Trophoblast cell (in vitro differentiated cells and primary cell): ENCODE results near the gene TPD52L1.

Source experiments
- DNase-seq, 2 donors: peaks; one replicate each; pipeline ENCODE4 v3.0.0-alpha.2; 2016
- H2AFZ ChIP-seq: 2 replicates; pipeline ENCODE4 v1.6.1; 2013; ENCODE audit warnings: low read length, moderate library complexity, mild to moderate bottlenecking; ENCODE audit not compliant: insufficient read depth, poor library complexity
- H2AK5ac ChIP-seq: 2 replicates; pipeline ENCODE4 v1.6.1; 2013; ENCODE audit warnings: mild to moderate bottlenecking, low read length
- H2BK120ac ChIP-seq: 2 replicates; pipeline ENCODE4 v1.6.1; 2013; ENCODE audit warnings: low read length, mild to moderate bottlenecking, moderate library complexity; ENCODE audit not compliant: insufficient read depth, poor library complexity
- H2BK12ac ChIP-seq: 2 replicates; pipeline ENCODE4 v1.6.1; 2013; ENCODE audit warnings: mild to moderate bottlenecking, low read length, moderate library complexity
- H2BK5ac ChIP-seq: 2 replicates; pipeline ENCODE4 v1.6.1; 2013; ENCODE audit warnings: low read length, low read depth, moderate library complexity, mild to moderate bottlenecking; ENCODE audit not compliant: poor library complexity
- H3K14ac ChIP-seq: 2 replicates; pipeline ENCODE4 v1.6.1; 2013; ENCODE audit warnings: mild to moderate bottlenecking, low read length
- H3K18ac ChIP-seq: 2 replicates; pipeline ENCODE4 v1.6.1; 2013; ENCODE audit warnings: mild to moderate bottlenecking, low read length
- H3K23ac ChIP-seq: 2 replicates; pipeline ENCODE4 v1.6.1; 2013; ENCODE audit warnings: low read length
- H3K27ac ChIP-seq: 2 replicates; pipeline ENCODE4 v1.5.1; 2013; ENCODE audit warnings: low read depth, mild to moderate bottlenecking, inconsistent platforms, low read length, moderate library complexity
- H3K27me3 ChIP-seq: 2 replicates; pipeline ENCODE4 v1.6.1; 2013; ENCODE audit warnings: inconsistent platforms, mild to moderate bottlenecking, low read length, moderate library complexity; ENCODE audit not compliant: insufficient read depth
- H3K36me3 ChIP-seq, 2 experiments: 1 replicate in 1 of 2; 2 replicates in 1 of 2; pipeline ENCODE4 v1.6.1; 2013; ENCODE audit warnings: low read length in 2 of 2, mild to moderate bottlenecking in 2 of 2, moderate library complexity in 1 of 2; ENCODE audit not compliant: insufficient read depth in 2 of 2, control insufficient read depth in 1 of 2
- H3K4ac ChIP-seq: 2 replicates; pipeline ENCODE4 v1.6.1; 2013; ENCODE audit warnings: low read depth, mild to moderate bottlenecking, low read length, moderate library complexity
- H3K4me1 ChIP-seq, 2 experiments: 1 replicate in 1 of 2; 2 replicates in 1 of 2; pipeline ENCODE4 v1.6.1; 2013; ENCODE audit warnings: low read length in 2 of 2, mild to moderate bottlenecking in 2 of 2, moderate library complexity in 1 of 2; ENCODE audit not compliant: insufficient read depth in 2 of 2, control insufficient read depth in 1 of 2
- H3K4me2 ChIP-seq: 2 replicates; pipeline ENCODE4 v1.6.1; 2013; ENCODE audit warnings: inconsistent platforms, mild to moderate bottlenecking, low read length, moderate library complexity
- H3K4me3 ChIP-seq: 2 replicates; pipeline ENCODE4 v1.5.1; 2013; ENCODE audit warnings: mild to moderate bottlenecking, low read depth, low read length, inconsistent platforms
- H3K79me1 ChIP-seq: one replicate; pipeline ENCODE4 v1.6.1; 2013; ENCODE audit warnings: low read length
- H3K79me2 ChIP-seq: 2 replicates; pipeline ENCODE4 v1.6.1; 2013; ENCODE audit warnings: low read length, mild to moderate bottlenecking; ENCODE audit not compliant: control insufficient read depth, insufficient read depth, poor library complexity
- H3K9ac ChIP-seq: 2 replicates; pipeline ENCODE4 v1.6.1; 2013; ENCODE audit warnings: mild to moderate bottlenecking, low read length
- H3K9me3 ChIP-seq: 2 replicates; pipeline ENCODE4 v1.6.1; 2013; ENCODE audit warnings: low read depth, mild to moderate bottlenecking, control low read depth, inconsistent platforms, low read length; ENCODE audit not compliant: insufficient read depth
- H4K12ac ChIP-seq: 2 replicates; pipeline ENCODE4 v1.6.1; 2013; ENCODE audit warnings: low read depth, mild to moderate bottlenecking, low read length, moderate library complexity
- H4K8ac ChIP-seq: 2 replicates; pipeline ENCODE4 v1.6.1; 2013; ENCODE audit warnings: low read depth, mild to moderate bottlenecking, low read length, moderate library complexity
- H4K91ac ChIP-seq: one replicate; pipeline ENCODE4 v1.6.1; 2013; ENCODE audit warnings: low read depth, mild to moderate bottlenecking, low read length, moderate library complexity
- WGBS: extraction: QIAGEN DNeasy Blood & Tissue Kit; methylation state at CpG from one replicate; pipeline ENCODE4 v1.1.7; 2013; ENCODE audit warnings: missing lambda C conversion rate; ENCODE audit not compliant: insufficient read length, insufficient coverage; ENCODE audit errors: extremely low coverage; 5-methylcytosine and 5-hydroxymethylcytosine counted together

TPD52L1 gene

DNA sequence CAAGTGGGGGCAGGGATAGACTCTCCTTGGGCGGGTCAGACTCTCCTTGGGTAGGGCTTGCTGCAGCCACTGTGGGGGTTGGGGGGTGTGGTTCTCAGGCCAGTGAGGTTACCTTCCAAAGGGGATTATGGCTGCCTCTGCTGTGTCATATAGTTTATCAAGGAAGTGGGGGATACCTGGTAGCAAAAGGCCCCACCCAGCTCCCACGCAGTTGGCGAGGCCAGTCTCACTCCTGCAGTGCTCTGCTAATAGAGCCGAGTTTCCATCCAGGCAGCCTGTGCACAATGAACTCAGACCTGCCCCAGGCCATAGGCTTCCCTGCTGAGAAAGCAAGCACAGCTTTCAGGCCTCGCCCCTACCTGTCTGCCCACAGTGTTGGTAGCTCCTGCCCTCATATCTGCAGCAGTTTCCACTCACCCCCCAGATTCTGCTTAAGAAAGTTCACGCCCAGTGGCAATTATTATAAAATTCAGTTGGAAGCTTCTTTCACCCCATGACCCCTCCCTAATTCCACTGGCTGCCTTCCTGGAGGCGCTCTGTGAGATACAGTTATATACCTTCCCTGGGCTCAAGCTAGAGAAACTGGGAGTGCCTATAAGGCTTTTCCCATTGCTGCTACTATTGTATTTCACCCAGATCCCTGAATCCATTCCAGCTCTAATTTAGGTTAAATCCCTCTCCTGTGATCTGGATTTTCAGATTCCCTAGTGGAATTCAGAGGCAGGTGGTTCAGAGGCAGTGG is 92.1 kb downstream of the TPD52L1 start:
- Histone ChIP-seq H2AK5ac (no peak overlapping the region), H4K8ac (no peak overlapping the region), H2AFZ (no peak overlapping the region), H3K18ac (no peak overlapping the region), H3K4ac (no peak overlapping the region), H3K79me2 (no peaks in the 10 kb centered on the region), H3K9ac (no peak overlapping the region), H2BK12ac (no peak overlapping the region), H3K79me1 (no peaks in the 10 kb centered on the region), H2BK5ac (no peak overlapping the region), H3K4me3 (no peak overlapping the region), H3K36me3 (no peaks in the 10 kb centered on the region), H3K27me3 (no peaks in the 10 kb centered on the region), H3K9me3 (no peaks in the 10 kb centered on the region), H3K27ac (no peak overlapping the region), H3K23ac (no peak overlapping the region), H3K4me1 (peaks cover 4 to 6% of the 10 kb centered on the region in 2 experiments), H2BK120ac (no peak overlapping the region), H3K4me2 (no peak overlapping the region), H4K12ac (no peak overlapping the region), H4K91ac (no peak overlapping the region), H3K14ac (no peak overlapping the region)
- no CpG with 5 or more reads among the region's 7 CpGs for WGBS
- no peak for DNase-seq

DNA sequence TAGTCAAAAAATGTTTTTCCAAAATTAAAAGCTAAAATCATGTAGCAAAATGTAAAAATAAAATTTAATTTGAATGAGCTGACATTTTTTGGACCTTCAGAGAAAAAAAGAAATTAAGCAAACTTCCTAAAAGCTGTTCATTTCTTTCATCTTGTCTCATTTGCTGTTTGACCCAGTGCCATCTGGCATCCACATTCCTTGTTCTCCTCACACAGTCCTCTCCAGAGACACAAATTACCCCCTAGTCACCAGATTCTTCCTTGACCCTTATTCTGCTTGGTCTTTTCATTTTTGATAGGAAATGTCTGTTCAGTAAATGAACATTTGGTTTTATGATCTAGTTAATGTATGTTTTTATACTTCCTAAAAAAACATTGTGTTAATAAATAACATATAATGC is 93.0 kb downstream of the TPD52L1 start:
- peaks cover 4 to 6% of the 10 kb centered on the region in 2 experiments for H3K4me1 ChIP-seq
- no peak overlapping the region for H2BK5ac ChIP-seq
- no peaks in the 10 kb centered on the region for H3K27me3 ChIP-seq
- H2AFZ ChIP-seq = no peak overlapping the region
- H4K8ac ChIP-seq = no peak overlapping the region
- H3K79me1 ChIP-seq = no peaks in the 10 kb centered on the region
- H3K4me2 ChIP-seq = no peak overlapping the region
- H3K27ac ChIP-seq = no peak overlapping the region
- H3K9ac ChIP-seq = no peak overlapping the region
- no peak overlapping the region for H2BK12ac ChIP-seq
- H4K91ac ChIP-seq = no peak overlapping the region
- no peak for DNase-seq
- H2AK5ac ChIP-seq = no peak overlapping the region
- H3K4me3 ChIP-seq = no peak overlapping the region
- H3K4ac ChIP-seq = no peak overlapping the region
- no peak overlapping the region for H2BK120ac ChIP-seq
- no peaks in the 10 kb centered on the region for H3K79me2 ChIP-seq
- H3K14ac ChIP-seq = no peak overlapping the region
- H4K12ac ChIP-seq = no peak overlapping the region
- H3K23ac ChIP-seq = no peak overlapping the region
- H3K36me3 ChIP-seq = no peaks in the 10 kb centered on the region
- no peaks in the 10 kb centered on the region for H3K9me3 ChIP-seq
- H3K18ac ChIP-seq = no peak overlapping the region

DNA sequence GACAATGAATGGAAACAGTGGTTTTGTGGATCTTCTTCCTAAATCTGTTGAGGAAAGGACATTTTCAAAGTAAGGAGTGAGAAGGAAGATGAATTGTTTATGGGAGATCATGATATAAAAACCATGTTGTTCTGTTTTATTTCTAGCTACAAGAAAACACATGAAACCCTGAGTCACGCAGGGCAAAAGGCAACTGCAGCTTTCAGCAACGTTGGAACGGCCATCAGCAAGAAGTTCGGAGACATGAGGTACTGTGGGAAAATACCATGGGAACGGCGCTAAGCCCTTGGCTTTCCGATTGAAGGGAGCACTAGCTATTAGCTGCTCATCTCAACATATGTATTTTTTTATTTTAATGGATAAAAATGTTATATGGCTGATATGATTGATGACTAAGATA is 94.6 kb downstream of the TPD52L1 start:
- Histone ChIP-seq H2BK12ac (no peak overlapping the region), H3K9me3 (no peaks in the 10 kb centered on the region), H3K23ac (no peak overlapping the region), H2BK120ac (no peak overlapping the region), H3K27me3 (no peaks in the 10 kb centered on the region), H3K18ac (no peak overlapping the region), H3K9ac (no peak overlapping the region), H3K4me1 (peaks cover 4 to 6% of the 10 kb centered on the region in 2 experiments), H3K79me2 (no peaks in the 10 kb centered on the region), H3K79me1 (no peaks in the 10 kb centered on the region), H3K4ac (no peak overlapping the region), H3K27ac (no peak overlapping the region), H3K14ac (no peak overlapping the region), H2AFZ (no peak overlapping the region), H2AK5ac (no peak overlapping the region), H4K8ac (no peak overlapping the region), H4K91ac (no peak overlapping the region), H3K4me3 (no peak overlapping the region), H2BK5ac (no peak overlapping the region), H3K4me2 (no peak overlapping the region), H4K12ac (no peak overlapping the region), H3K36me3 (no peaks in the 10 kb centered on the region)
- no CpG with 5 or more reads among the region's 7 CpGs for WGBS
- DNase-seq = no peak

DNA sequence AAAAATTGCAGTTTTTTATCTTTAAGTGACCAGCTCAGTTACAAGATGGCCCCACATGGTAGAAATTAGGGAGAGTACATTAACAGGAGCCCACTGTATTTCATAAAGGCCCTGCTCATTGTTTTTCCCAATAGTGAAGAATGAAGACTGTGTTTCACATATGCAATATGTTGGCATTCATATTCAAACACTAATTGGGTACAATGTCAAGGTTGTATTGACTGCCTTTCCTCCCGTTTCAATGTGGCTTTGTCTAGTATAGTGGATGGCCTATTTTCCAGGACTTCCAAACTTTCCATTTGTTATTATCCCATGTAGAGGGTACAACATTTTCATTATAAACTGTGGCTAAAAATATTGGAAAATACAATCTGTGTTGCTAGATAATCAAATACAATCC is 96.9 kb downstream of the TPD52L1 start:
- no peaks in the 10 kb centered on the region for H3K79me2 ChIP-seq
- DNase-seq = no peak
- H2BK5ac ChIP-seq = no peak overlapping the region
- no peak overlapping the region for H4K8ac ChIP-seq
- H2BK12ac ChIP-seq = no peak overlapping the region
- H2AFZ ChIP-seq = no peak overlapping the region
- no peak overlapping the region for H4K12ac ChIP-seq
- no peaks in the 10 kb centered on the region for H3K79me1 ChIP-seq
- no peak overlapping the region for H3K4me2 ChIP-seq
- H3K18ac ChIP-seq = no peak overlapping the region
- H4K91ac ChIP-seq = no peak overlapping the region
- H3K4ac ChIP-seq = no peak overlapping the region
- H3K4me1 ChIP-seq = peaks cover 2 to 4% of the 10 kb centered on the region in 2 experiments
- no peaks in the 10 kb centered on the region for H3K9me3 ChIP-seq
- no peak overlapping the region for H2AK5ac ChIP-seq
- H3K14ac ChIP-seq = no peak overlapping the region
- H3K27ac ChIP-seq = no peak overlapping the region
- H3K27me3 ChIP-seq = no peaks in the 10 kb centered on the region
- no peaks in the 10 kb centered on the region for H3K36me3 ChIP-seq
- no CpG with 5 or more reads among the region's 1 CpG for WGBS
- no peak overlapping the region for H3K9ac ChIP-seq
- no peak overlapping the region for H3K4me3 ChIP-seq
- H2BK120ac ChIP-seq = no peak overlapping the region
- H3K23ac ChIP-seq = no peak overlapping the region
